K562 (cell line): Measurements from ENCODE around the gene TMEM234. TPM values are rescaled to one million over a fixed set of nuclear protein-coding genes. Genes with fewer than 3 reads are reported as not detected.

ENCODE experiments used
- ATF1 ChIP-seq, 2 experiments: fragments of 450-650 bp in 1 of 2; IDR thresholded peaks; 2 replicates each; pipeline ENCODE4 v1.6.1; 2016; ENCODE audit warnings: missing compliant biosample characterization in 1 of 2, missing genetic modification characterization in 1 of 2
- ELF1 ChIP-seq: fragments of 200-800 bp; sonication (Bioruptor generic); IDR thresholded peaks from 2 replicates; pipeline ENCODE4 v1.6.1; 2016; ENCODE audit warnings: missing genetic modification characterization, missing compliant biosample characterization
- ETV6 ChIP-seq, 3 experiments: fragments of 150-350 bp in 1 of 3; sonication (generic) in 1 of 3; formaldehyde crosslinking in 1 of 3; IDR thresholded peaks; 2 replicates each; pipeline versions ENCODE4 v1.6.1 to v1.8.0; 2014 to 2022; ENCODE audit warnings: borderline replicate concordance in 2 of 3, low read depth in 2 of 3, antibody characterized with exemption in 1 of 3, low read length in 1 of 3, mild to moderate bottlenecking in 1 of 3, missing genetic modification reagents in 1 of 3
- HNRNPUL1 ChIP-seq: fragments of 200-400 bp; formaldehyde crosslinking; IDR thresholded peaks from 2 replicates; pipeline ENCODE4 v1.6.1; 2017; ENCODE audit warnings: low read length
- MIER1 ChIP-seq: fragments of 450-650 bp; IDR thresholded peaks from 2 replicates; pipeline ENCODE4 v1.6.1; 2016; ENCODE audit warnings: antibody characterized with exemption, mild to moderate bottlenecking, low read depth
- POLR2B ChIP-seq: fragments of 450-650 bp; IDR thresholded peaks from 2 replicates; pipeline ENCODE4 v1.6.1; 2018; ENCODE audit warnings: low read depth; ENCODE audit not compliant: partially characterized antibody
- POLR3G ChIP-seq: IDR thresholded peaks from 2 replicates; pipeline ENCODE4 v1.6.1; 2011; ENCODE audit not compliant: insufficient read length, insufficient replicate concordance; ENCODE audit errors: extremely low read depth
- RBM22 ChIP-seq: fragments of 200-400 bp; formaldehyde crosslinking; IDR thresholded peaks from 2 replicates; pipeline ENCODE4 v1.6.1; 2018; ENCODE audit warnings: low read length, low read depth; ENCODE audit not compliant: poor library complexity, severe bottlenecking
- SP2 ChIP-seq: IDR thresholded peaks from 2 replicates; pipeline ENCODE4 v1.6.1; 2011; ENCODE audit warnings: mild to moderate bottlenecking, low read depth, low read length, moderate library complexity; ENCODE audit not compliant: poor library complexity, severe bottlenecking; ENCODE audit errors: extremely low read depth
- SRSF7 ChIP-seq: fragments of 200-400 bp; formaldehyde crosslinking; optimal IDR thresholded peaks from 2 replicates; pipeline ENCODE3; 2017; ENCODE audit warnings: mild to moderate bottlenecking, low read depth, low read length
- THRAP3 ChIP-seq: fragments of 450-650 bp; IDR thresholded peaks from 2 replicates; pipeline ENCODE4 v1.6.1; 2016; ENCODE audit warnings: mild to moderate bottlenecking, inconsistent platforms, borderline replicate concordance
- ZKSCAN8 ChIP-seq: fragments of 200-800 bp; sonication (Bioruptor generic); IDR thresholded peaks from 2 replicates; pipeline ENCODE4 v1.6.1; 2016; ENCODE audit warnings: missing genetic modification characterization, missing compliant biosample characterization
- ZNF143 ChIP-seq: sonication (generic); formaldehyde crosslinking; IDR thresholded peaks from 2 replicates; pipeline ENCODE4 v1.9.0; 2022; ENCODE audit warnings: mild to moderate bottlenecking, missing genetic modification reagents
- polyA plus RNA-seq, 8 experiments: library from polyadenylated mRNA; depleted of rRNA in 4 of 8; stranded (reverse) in 5 of 8; unstranded in 3 of 8; fragments of >200 nt; fragmentation: Nextera tagmentation in 2 of 8; fragmentation: Illumina TruSeq in 1 of 8; extraction: Ambion mirVana in 2 of 8; extraction: Trizol in 1 of 8; gene quantifications; 2 replicates each; pipeline versions ENCODE4 v1.2.1 to v1.2.3, GENCODE V29; 2011 to 2014; ENCODE audit warnings: inconsistent platforms in 1 of 8, missing spikeins in 1 of 8
- total RNA-seq, 7 experiments: library from RNA; depleted of rRNA in 6 of 7; stranded (reverse); fragments of >200 nt in 6 of 7; fragmentation: Illumina TruSeq in 2 of 7; extraction: Trizol in 2 of 7; gene quantifications; 2 replicates each; pipeline versions ENCODE4 v1.2.1 to v1.2.3, GENCODE V29; 2011 to 2021; ENCODE audit warnings: low replicate concordance in 1 of 7
- TF ChIP-seq, protein P1 (sequence below): fragments of 200-800 bp; sonication (Bioruptor generic); IDR thresholded peaks from 2 replicates; pipeline ENCODE4 v1.6.1; 2016; ENCODE audit warnings: missing genetic modification characterization, missing compliant biosample characterization

The TMEM234 gene
- total and polyA plus RNA-seq, 9 of the 15 experiments (the other 6 are each of a cell fraction or from before 2014, with no cell fraction given) = 5.0 to 12.9 (median 7.6) TPM

DNA sequence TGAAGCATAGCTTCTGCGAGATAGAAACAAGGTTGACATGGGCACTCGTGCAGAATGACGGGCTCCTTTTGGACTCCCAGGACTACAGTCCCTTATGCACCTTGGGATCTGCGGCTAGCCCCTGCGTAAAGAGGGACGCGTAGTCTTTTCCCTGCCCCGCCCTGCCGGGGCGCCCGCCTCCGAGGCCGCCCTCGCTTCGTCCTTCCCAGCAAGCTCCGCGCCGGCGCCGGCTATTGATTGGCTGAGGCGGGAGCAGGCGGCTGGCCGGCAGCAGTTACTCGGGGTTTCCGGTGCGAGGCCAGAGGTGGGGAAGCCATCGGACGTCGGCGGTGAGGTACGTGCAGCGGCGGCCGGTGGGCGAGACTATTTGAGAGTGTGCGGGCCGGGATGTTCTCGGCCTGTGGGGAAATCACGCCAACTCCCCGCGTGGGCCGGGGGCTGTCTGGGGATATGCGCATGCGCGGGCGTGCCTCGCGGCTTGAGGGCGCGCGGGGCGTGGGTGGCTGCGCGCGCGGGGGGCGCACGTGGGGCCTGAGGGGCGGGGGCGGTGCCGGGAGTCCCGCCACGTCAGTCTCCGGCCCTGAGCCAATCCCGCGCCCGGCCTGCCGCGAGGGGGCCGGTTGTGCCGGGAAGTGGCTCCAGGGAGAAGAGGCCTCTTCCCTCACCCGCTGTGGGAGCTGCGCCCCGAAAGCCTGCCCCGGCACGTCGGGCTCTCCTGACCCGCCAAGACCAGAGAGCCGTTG is 42.5 kb downstream of the TMEM234 start, which contains the start of gene TXLNA (continued):
- TF ChIP-seq ATF1 (CRISPR knock-in tag; IDR thresholded peaks at IDR 0.05) = no peak
- peak; percentile 92 for TF ChIP-seq ATF1 (tag; IDR thresholded peaks at IDR 0.05)
- TF ChIP-seq POLR3G = no peak
- TF ChIP-seq POLR2B = peak; percentile 90
- no peak for TF ChIP-seq MIER1
- TF ChIP-seq ZKSCAN8 (CRISPR knock-in tag) = no peak
- no peak for TF ChIP-seq ETV6 (IDR thresholded peaks at IDR 0.05; ENCODE audit: borderline replicate concordance in 1 of 2, low read depth in 2 of 2, low read length in 1 of 2)
- TF ChIP-seq ETV6 (CRISPR knock-in tag; IDR thresholded peaks at IDR 0.05; ENCODE audit: borderline replicate concordance) = 0 out of 2 replicates have a peak, but pooled peaks have one; percentile 57
- peak; percentile 92 for TF ChIP-seq RBM22
- TF ChIP-seq, protein P1, sequence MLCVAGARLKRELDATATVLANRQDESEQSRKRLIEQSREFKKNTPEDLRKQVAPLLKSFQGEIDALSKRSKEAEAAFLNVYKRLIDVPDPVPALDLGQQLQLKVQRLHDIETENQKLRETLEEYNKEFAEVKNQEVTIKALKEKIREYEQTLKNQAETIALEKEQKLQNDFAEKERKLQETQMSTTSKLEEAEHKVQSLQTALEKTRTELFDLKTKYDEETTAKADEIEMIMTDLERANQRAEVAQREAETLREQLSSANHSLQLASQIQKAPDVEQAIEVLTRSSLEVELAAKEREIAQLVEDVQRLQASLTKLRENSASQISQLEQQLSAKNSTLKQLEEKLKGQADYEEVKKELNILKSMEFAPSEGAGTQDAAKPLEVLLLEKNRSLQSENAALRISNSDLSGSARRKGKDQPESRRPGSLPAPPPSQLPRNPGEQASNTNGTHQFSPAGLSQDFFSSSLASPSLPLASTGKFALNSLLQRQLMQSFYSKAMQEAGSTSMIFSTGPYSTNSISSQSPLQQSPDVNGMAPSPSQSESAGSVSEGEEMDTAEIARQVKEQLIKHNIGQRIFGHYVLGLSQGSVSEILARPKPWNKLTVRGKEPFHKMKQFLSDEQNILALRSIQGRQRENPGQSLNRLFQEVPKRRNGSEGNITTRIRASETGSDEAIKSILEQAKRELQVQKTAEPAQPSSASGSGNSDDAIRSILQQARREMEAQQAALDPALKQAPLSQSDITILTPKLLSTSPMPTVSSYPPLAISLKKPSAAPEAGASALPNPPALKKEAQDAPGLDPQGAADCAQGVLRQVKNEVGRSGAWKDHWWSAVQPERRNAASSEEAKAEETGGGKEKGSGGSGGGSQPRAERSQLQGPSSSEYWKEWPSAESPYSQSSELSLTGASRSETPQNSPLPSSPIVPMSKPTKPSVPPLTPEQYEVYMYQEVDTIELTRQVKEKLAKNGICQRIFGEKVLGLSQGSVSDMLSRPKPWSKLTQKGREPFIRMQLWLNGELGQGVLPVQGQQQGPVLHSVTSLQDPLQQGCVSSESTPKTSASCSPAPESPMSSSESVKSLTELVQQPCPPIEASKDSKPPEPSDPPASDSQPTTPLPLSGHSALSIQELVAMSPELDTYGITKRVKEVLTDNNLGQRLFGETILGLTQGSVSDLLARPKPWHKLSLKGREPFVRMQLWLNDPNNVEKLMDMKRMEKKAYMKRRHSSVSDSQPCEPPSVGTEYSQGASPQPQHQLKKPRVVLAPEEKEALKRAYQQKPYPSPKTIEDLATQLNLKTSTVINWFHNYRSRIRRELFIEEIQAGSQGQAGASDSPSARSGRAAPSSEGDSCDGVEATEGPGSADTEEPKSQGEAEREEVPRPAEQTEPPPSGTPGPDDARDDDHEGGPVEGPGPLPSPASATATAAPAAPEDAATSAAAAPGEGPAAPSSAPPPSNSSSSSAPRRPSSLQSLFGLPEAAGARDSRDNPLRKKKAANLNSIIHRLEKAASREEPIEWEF = 0 out of 2 replicates have a peak, but pooled peaks have one; percentile 1
- TF ChIP-seq SRSF7 = no peak
- TF ChIP-seq ZNF143 (CRISPR knock-in tag) = peak; percentile 85
- TF ChIP-seq HNRNPUL1 = no peak
- peak; percentile 74 for TF ChIP-seq ELF1 (tag)
- TF ChIP-seq SP2 = peak; percentile 18
- no peak for TF ChIP-seq THRAP3
